GM23338 (cell line): ENCODE measurements around the gene FLOT2. TPM values are rescaled to one million over a fixed set of nuclear protein-coding genes. Genes with fewer than 3 reads are reported as not detected.

Source experiments
- ATAC-seq: fragments of 200-7000 bp; cut with Tn5 transposase; 3 replicates; pipeline ENCODE4 v1.9.1; 2020
- DNase-seq: peaks from one replicate; pipeline ENCODE4 v3.0.0-alpha.2; 2015; ENCODE audit warnings: low spot score
- H2AFZ ChIP-seq: fragments of 200-600 bp; sonication (generic); 2 replicates; pipeline ENCODE4 v1.8.0; 2016; ENCODE audit warnings: antibody characterized with exemption, mild to moderate bottlenecking, moderate library complexity
- H3F3A ChIP-seq: fragments of 200-600 bp; sonication (generic); replicated peaks from 2 replicates; pipeline ENCODE4 v1.8.0; 2017; ENCODE audit warnings: antibody characterized with exemption, mixed run types, low read depth
- H3K27ac ChIP-seq: fragments of 200-600 bp; sonication (generic); 2 replicates; pipeline ENCODE4 v1.6.1; 2016; ENCODE audit warnings: low read depth
- H3K27me3 ChIP-seq: fragments of 200-600 bp; sonication (generic); 2 replicates; pipeline ENCODE4 v1.8.0; 2016; ENCODE audit warnings: mild to moderate bottlenecking, mixed run types, moderate library complexity; ENCODE audit not compliant: insufficient read depth
- H3K36me3 ChIP-seq: fragments of 200-600 bp; sonication (generic); 2 replicates; pipeline ENCODE4 v1.8.0; 2016; ENCODE audit warnings: mild to moderate bottlenecking; ENCODE audit not compliant: insufficient read depth
- H3K4me1 ChIP-seq: fragments of 200-600 bp; sonication (generic); 2 replicates; pipeline ENCODE4 v1.8.0; 2016; ENCODE audit warnings: mild to moderate bottlenecking, moderate library complexity; ENCODE audit not compliant: insufficient read depth
- H3K4me2 ChIP-seq: fragments of 200-600 bp; sonication (generic); 2 replicates; pipeline ENCODE4 v1.7.1; 2017; ENCODE audit warnings: mixed run types
- H3K4me3 ChIP-seq: fragments of 200-600 bp; sonication (generic); 2 replicates; pipeline ENCODE4 v1.6.1; 2016; ENCODE audit warnings: mixed run types
- H3K79me2 ChIP-seq: fragments of 200-600 bp; sonication (generic); replicated peaks from 2 replicates; pipeline ENCODE4 v1.8.0; 2017; ENCODE audit warnings: mild to moderate bottlenecking; ENCODE audit not compliant: insufficient read depth
- H3K9me2 ChIP-seq: fragments of 200-600 bp; sonication (generic); 2 replicates; pipeline ENCODE4 v1.8.0; 2017; ENCODE audit not compliant: insufficient read depth
- H4K20me1 ChIP-seq: fragments of 200-600 bp; sonication (generic); replicated peaks from 2 replicates; pipeline ENCODE4 v1.8.0; 2017; ENCODE audit warnings: mild to moderate bottlenecking; ENCODE audit not compliant: insufficient read depth
- H3K27ac Mint-ChIP-seq: 2 replicates; pipeline ENCODE4 v1.8.0; 2020; ENCODE audit warnings: inconsistent platforms, mild to moderate bottlenecking, moderate library complexity, mixed read lengths
- H3K27me3 Mint-ChIP-seq: 3 replicates; pipeline ENCODE4 v1.8.0; 2022; ENCODE audit warnings: low read depth, mild to moderate bottlenecking, moderate library complexity, mixed read lengths, inconsistent platforms; ENCODE audit not compliant: insufficient read depth, poor library complexity
- H3K36me3 Mint-ChIP-seq: 3 replicates; pipeline ENCODE4 v1.8.0; 2021; ENCODE audit warnings: low read depth, mild to moderate bottlenecking, inconsistent platforms, moderate library complexity, mixed read lengths
- H3K4me1 Mint-ChIP-seq: 3 replicates; pipeline ENCODE4 v1.8.0; 2020; ENCODE audit warnings: mild to moderate bottlenecking, inconsistent platforms, mixed read lengths
- H3K4me3 Mint-ChIP-seq: 3 replicates; pipeline ENCODE4 v1.8.0; 2021; ENCODE audit warnings: moderate library complexity, mild to moderate bottlenecking, inconsistent platforms, mixed read lengths
- H3K9me3 Mint-ChIP-seq: 3 replicates; pipeline ENCODE4 v1.8.0; 2020; ENCODE audit warnings: moderate library complexity, mild to moderate bottlenecking, inconsistent platforms, mixed read lengths
- CTCF ChIP-seq, 2 experiments: fragments of 200-600 bp in 1 of 2; sonication (generic) in 1 of 2; conservative IDR thresholded peaks; 2 replicates each; pipeline versions ENCODE4 v1.5.1 to v1.6.1; 2016 to 2017; ENCODE audit warnings: antibody characterized with exemption in 2 of 2, low read depth in 2 of 2, mild to moderate bottlenecking in 2 of 2, moderate library complexity in 1 of 2
- EZH2phosphoT487 ChIP-seq: fragments of 200-600 bp; sonication (generic); IDR thresholded peaks from one replicate; pipeline ENCODE4 v1.8.1; 2018; ENCODE audit warnings: antibody characterized with exemption; ENCODE audit not compliant: unreplicated experiment
- NANOG ChIP-seq: IDR thresholded peaks from 2 replicates; pipeline ENCODE4 v1.6.1; 2016; ENCODE audit warnings: antibody characterized with exemption, borderline replicate concordance
- POLR2AphosphoS5 ChIP-seq: IDR thresholded peaks from 2 replicates; pipeline ENCODE4 v1.6.1; 2016; ENCODE audit warnings: antibody characterized with exemption, low read depth
- ZNF331 ChIP-seq: fragments of 250-450 bp; sonication (Bioruptor Pico); IDR thresholded peaks from 2 replicates; pipeline ENCODE4 v1.5.0; 2020; ENCODE audit warnings: low read depth, mild to moderate bottlenecking, moderate library complexity
- ZNF462 ChIP-seq: fragments of 250-450 bp; sonication (Bioruptor Pico); IDR thresholded peaks from 2 replicates; pipeline ENCODE4 v1.5.0; 2020; ENCODE audit warnings: mild to moderate bottlenecking, moderate library complexity
- polyA plus RNA-seq: library from polyadenylated mRNA; unstranded; fragments of >200 nt; fragmentation: Nextera tagmentation; extraction: Ambion mirVana; gene quantifications from 2 replicates; pipeline ENCODE4 v1.2.1, GENCODE V29; 2016
- total RNA-seq: library from RNA; depleted of rRNA; stranded (reverse); fragments of >200 nt; shearing (Covaris generic); gene quantifications from 2 replicates; pipeline ENCODE4 v1.2.3, GENCODE V29; 2014

FLOT2 gene
- total and polyA plus RNA-seq, 2 experiments from 2014 or later: 49.8 to 66.1 TPM

- H3K36me3 ChIP-seq: no peaks in the 10 kb centered on the region
- peaks cover 50% of the 10 kb centered on the region for H3K79me2 ChIP-seq
- H4K20me1 ChIP-seq: no peaks in the 10 kb centered on the region
- DNase-seq: peak; percentile 95
- H3K4me2 ChIP-seq: peak within 1 kb of the TSS; percentile 92
- peaks cover 13% of the 10 kb centered on the region; the same call in 1 of the 2 replicates for H3K4me1 ChIP-seq
- Mint-ChIP-seq H3K36me3 (peaks cover 7% of the 10 kb centered on the region; the same call in 2 of the 3 replicates), H3K9me3 (no peaks in the 10 kb centered on the region; the same call in 2 of the 3 replicates), H3K27ac (peak within 1 kb of the TSS; percentile 94), H3K27me3 (peaks cover 6% of the 10 kb centered on the region), H3K4me1 (peaks cover 14% of the 10 kb centered on the region), H3K4me3 (peak within 1 kb of the TSS; percentile 95)
- peak within 1 kb of the TSS; percentile 91 for H3K27ac ChIP-seq
- 0 out of 2 replicates have a peak, but pooled peaks cover 8% of the 10 kb centered on the region for H3F3A ChIP-seq
- no peaks in the 10 kb centered on the region for H3K27me3 ChIP-seq
- H3K9me2 ChIP-seq: no peaks in the 10 kb centered on the region
- ATAC-seq: peak; percentile 98
- peak; percentile 87 for TF ChIP-seq POLR2AphosphoS5
- TF ChIP-seq EZH2phosphoT487: no peak
- no peak for TF ChIP-seq CTCF (conservative IDR thresholded peaks at IDR 0.05; ENCODE audit: low read depth in 2 of 2)
- H3K4me3 ChIP-seq: peak within 1 kb of the TSS; percentile 97
- peak within 1 kb of the TSS; percentile 92 for H2AFZ ChIP-seq
Measured at GRCh38 chr17:28842282-28843012, 55.1 kb downstream of the FLOT2 start, which contains the start of gene FAM222B. Gene FAM222B, minus strand, starts transcription at chr17:28842790. Its CDS starts 76,123 bp downstream, at chr17:28766667.

- peak overlapping the region; percentile 97 for H3K4me3 ChIP-seq
- Mint-ChIP-seq H3K36me3 (peaks cover 7% of the 10 kb centered on the region; the same call in 2 of the 3 replicates), H3K27ac (peak overlapping the region; percentile 94), H3K4me3 (peak overlapping the region; percentile 95), H3K9me3 (no peaks in the 10 kb centered on the region; the same call in 2 of the 3 replicates), H3K27me3 (peaks cover 6% of the 10 kb centered on the region), H3K4me1 (peaks cover 14% of the 10 kb centered on the region)
- peak overlapping the region; percentile 92 for H3K4me2 ChIP-seq
- no peak for TF ChIP-seq ZNF331
- H2AFZ ChIP-seq: peak overlapping the region; percentile 72; the same call in 1 of the 2 replicates
- peak overlapping the region; percentile 91 for H3K27ac ChIP-seq
- no peak for DNase-seq
- H4K20me1 ChIP-seq: peaks cover under 1% of the 10 kb centered on the region; the same call in 1 of the 2 replicates
- H3K79me2 ChIP-seq: peaks cover 56% of the 10 kb centered on the region
- no peaks in the 10 kb centered on the region for H3K36me3 ChIP-seq
- no peaks in the 10 kb centered on the region for H3K9me2 ChIP-seq
- 0 out of 2 replicates have a peak, but pooled peaks cover 8% of the 10 kb centered on the region for H3F3A ChIP-seq
- no peaks in the 10 kb centered on the region for H3K27me3 ChIP-seq
- H3K4me1 ChIP-seq: peaks cover 13% of the 10 kb centered on the region; the same call in 1 of the 2 replicates
- no peak for ATAC-seq
Measured at GRCh38 chr17:28841901-28842281, 55.6 kb downstream of the FLOT2 start.

GRCh38 chr17:28839221-28839620, 58.3 kb downstream of the FLOT2 start:
- H3K4me3 Mint-ChIP-seq: no peak overlapping the region
- peaks cover 82% of the 10 kb centered on the region for H3K79me2 ChIP-seq
- H3K27me3 Mint-ChIP-seq: peaks cover 8% of the 10 kb centered on the region
- H3K9me3 Mint-ChIP-seq: no peaks in the 10 kb centered on the region; the same call in 2 of the 3 replicates
- H3K4me2 ChIP-seq: no peak overlapping the region
- peak overlapping the region; percentile 32; the same call in 1 of the 2 replicates for H3K27ac ChIP-seq
- H3F3A ChIP-seq: 0 out of 2 replicates have a peak, but pooled peaks cover 8% of the 10 kb centered on the region
- H4K20me1 ChIP-seq: peaks cover 8% of the 10 kb centered on the region
- H3K4me1 Mint-ChIP-seq: peaks cover 14% of the 10 kb centered on the region
- H3K27ac Mint-ChIP-seq: 0 out of 2 replicates have a peak overlapping the region, but pooled peaks have one; percentile 54
- no peak overlapping the region for H3K4me3 ChIP-seq
- peaks cover 13% of the 10 kb centered on the region; the same call in 1 of the 2 replicates for H3K4me1 ChIP-seq
- no peak for ATAC-seq
- no peak overlapping the region for H2AFZ ChIP-seq
- H3K36me3 ChIP-seq: no peaks in the 10 kb centered on the region; the same call in 1 of the 2 replicates
- H3K27me3 ChIP-seq: no peaks in the 10 kb centered on the region
- no peaks in the 10 kb centered on the region for H3K9me2 ChIP-seq
- peaks cover 9% of the 10 kb centered on the region; the same call in 2 of the 3 replicates for H3K36me3 Mint-ChIP-seq
- no peak for DNase-seq
- no peak for TF ChIP-seq NANOG
- TF ChIP-seq ZNF462 (CRISPR knock-in tag): no peak
